NCI-H524 (cell line): ENCODE measurements around the gene ZNF469.

ENCODE experiments used
- DNase-seq, 2 experiments: peaks; one replicate each; lab custom pipeline; 2025; lab: John Stamatoyannopoulos, UW

Gene ZNF469

GRCh38 chr16:88377961-88378360 lies 4.8 kb upstream of the ZNF469 start:
- no peak for DNase-seq

- no peak for DNase-seq
Measured at GRCh38 chr16:88378401-88378800, 4.4 kb upstream of the ZNF469 start.

- DNase-seq = no peak
Measured at GRCh38 chr16:88378836-88379693, 3.7 kb upstream of the ZNF469 start.

DNA sequence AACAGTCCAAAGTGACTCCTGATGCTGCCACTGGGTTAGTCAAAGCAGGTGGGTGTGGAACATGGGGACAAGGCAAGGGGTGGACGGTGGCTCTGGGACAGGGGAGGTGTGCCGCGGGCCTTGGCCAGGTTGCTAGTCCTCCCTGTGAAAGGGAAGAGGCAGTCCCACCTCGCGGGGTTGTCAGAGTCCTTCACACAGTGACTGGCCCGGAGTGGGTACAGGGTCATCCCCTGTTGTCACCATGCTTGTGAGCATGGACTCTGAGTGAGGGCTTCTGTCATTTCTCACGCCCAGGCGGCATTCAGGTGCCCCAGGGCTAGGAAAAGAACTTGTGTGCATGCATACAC lies 3.1 kb upstream of the ZNF469 start:
- no peak for DNase-seq

DNA sequence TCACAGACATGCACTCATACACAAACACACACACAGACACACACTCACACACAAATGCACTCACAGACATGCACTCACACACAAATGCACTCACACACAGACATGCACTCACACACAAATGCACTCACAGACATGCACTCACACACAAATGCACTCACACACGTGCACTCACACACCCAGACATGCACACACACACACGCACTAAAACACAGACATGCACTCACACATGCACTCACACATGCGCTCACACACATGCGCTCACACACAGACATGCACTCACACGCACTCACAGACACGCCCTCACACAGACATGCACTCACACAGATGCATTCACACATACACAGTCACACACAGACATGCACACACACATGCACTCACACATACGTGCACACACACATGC lies 2.7 kb upstream of the ZNF469 start:
- no peak for DNase-seq

DNA sequence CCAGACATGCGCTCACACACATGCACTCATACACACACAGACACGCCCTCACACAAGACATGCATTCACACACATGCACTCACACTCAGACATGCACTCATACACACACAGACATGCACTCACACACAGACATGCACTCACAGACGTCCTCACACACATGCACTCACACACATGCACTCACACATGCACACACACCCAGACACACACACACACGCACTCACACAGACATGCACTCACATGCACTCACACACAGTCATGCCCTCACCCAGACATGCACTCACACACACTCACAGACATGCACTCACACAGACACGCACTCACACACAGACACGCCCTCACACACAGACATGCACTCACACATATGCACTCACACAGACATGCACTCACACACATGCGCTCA lies 2.1 kb upstream of the ZNF469 start:
- DNase-seq = no peak

DNA sequence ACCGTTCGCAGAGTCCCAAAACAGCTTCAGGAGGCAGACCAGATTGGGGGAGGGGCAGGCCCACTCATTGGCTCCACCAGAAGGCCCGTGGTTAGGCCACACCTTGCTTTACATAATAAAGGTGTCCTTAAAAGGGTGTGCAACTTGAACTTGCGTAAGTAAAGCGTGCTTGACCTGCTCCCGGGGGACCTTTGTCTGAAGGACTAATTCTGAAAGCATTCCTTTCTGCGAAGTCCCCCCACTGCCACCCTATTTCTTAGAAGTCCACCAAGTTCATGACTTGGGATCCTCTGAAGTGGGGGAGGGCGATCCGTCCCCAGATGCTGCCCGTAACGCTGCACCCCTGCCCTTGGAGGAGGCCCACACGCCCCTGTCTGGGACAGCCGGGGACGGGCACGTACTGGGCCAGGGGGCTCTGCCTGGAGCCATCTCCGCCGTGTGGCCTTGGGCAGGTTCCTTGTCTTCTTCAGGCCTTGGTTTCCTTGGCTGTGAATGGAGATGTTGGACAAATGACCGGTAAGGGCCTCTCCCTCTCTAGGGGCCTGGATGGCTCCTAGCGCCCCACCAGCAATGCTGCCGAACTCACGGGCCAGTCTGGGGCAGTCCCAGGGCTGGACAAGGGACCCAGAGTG lies 823 bp upstream of the ZNF469 start:
- DNase-seq = no peak

DNA sequence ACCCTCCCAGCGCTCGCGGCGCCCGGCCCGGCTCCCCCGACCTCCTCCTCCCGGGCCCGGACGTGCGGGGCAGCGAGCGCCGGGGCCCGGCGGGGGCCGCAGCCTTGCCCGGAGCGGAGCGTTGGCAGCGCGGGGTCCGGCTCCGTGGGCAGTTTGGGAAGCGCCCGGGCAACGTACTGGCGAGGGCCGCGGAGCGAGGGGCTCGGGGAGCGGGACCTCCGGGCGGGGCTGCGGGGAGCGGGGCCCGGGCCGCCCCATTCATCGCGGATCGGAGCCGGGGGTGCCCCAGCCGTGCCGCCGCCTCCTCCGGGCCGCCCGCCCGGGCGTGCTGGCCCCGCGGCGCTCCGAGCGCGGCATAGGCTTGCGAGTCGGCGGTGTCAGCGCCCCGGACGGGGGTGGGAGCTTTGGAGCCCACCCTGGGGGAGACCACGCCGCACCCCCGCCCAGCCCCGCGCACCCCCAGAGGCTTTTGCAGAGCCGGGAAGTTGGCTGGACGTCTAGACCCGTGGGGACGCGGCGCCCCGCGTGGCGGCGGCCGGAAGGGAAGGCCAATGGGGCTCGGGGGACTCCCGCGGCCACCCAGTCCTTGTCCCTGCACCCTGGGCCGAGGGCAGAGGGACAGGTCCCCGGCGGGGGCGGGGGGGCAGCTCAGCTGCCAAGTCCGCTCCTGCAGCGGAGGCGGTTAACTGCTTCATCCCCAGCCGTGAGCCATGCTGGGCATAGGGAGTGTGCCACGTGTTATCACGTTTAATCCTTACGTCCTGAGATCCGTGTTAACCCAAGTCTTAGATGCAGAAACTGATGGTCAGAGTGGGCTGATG lies 852 bp downstream of the ZNF469 start:
- no peak for DNase-seq

DNA sequence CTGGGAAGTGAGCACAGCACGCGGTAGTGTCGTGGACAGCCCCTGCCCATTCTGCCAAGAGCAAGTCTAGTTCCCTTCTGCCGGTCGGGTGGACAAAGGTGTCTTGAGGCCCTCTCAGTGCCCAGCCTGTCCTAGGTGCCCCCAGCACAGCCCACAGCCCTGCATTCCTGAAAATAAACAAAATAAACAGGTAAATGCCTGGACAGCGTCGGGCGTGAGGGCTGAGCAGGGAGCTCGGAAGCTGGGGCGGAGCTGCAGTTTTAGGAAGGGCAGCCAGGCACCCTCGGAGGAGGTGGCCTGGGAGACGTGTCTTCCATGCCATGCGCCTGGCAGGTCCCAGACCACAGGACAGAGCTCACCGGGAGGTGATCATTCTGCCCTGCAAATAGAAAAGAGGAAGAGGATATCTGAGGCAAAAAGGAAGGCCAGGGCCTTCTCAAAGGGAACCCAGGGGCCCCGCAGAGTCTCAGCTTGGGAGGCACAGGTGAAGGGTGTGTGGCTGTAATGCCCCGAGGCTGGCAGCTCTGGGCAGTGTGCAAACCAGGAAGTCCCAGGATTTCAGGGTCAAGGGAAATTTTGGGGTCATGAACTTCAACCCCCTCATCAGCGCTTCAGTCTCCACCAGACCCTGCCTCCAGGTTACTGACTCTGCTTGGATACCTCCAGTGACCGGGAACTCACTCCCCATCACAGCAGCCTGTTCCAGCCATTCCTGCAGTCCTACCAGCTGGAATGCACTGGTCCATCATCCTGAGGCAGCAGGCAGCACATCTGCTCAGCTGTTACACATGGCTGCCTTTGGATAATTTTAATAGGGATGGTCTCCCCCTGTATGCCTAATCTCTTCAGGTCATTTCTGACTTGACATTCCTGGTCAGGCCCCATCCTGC lies 1.7 kb downstream of the ZNF469 start:
- peak in 1 of 2 experiments; percentile 30 for DNase-seq

DNA sequence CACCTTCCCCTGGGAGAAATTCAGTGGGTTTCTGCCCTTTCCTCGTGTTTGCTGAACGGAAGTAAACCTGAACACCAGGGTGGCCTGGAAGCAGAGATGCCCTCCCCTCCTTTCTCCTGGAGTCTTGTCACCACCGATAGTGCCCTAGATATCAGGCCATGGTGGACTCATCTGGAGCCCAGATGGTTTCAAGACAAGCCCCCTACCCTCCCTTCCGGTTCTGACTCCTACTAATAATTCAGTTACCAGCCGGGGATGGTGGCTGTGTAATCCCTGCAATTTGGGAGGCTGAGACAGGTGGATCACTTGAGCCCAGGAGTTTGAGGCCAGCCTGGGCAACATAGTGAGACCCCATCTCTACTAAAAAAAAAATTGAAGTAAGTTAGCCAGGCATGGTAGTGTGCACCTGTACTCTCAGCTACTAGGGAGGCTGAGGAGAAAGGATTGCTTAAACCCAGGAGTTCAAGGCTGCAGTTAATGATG lies 2.4 kb downstream of the ZNF469 start:
- no peak for DNase-seq

GRCh38 chr16:88385831-88386815 lies 3.4 kb downstream of the ZNF469 start:
- DNase-seq = no peak

- no peak for DNase-seq
Measured at GRCh38 chr16:88387180-88387765, 4.5 kb downstream of the ZNF469 start.

GRCh38 chr16:88387941-88388627 lies 5.3 kb downstream of the ZNF469 start:
- no peak for DNase-seq

DNA sequence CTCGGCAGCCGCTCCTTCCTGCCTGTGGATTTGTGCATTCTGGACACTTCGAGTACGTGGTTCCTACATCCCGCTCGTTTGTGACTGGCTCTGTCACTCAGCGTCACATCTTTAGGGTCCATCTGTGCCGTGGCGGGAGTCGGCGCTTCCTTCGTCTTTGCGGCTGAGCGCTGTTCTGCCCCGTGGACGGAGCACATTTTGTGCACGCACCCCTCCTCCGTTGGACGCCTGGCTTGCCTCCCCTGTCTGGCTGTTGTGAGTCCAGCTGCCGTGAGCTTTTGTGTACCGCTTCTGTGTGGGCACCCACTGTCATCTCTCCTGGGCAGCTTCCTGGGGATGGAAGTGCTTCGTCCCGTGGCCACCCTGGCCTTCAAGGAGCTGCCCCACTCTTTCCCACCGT lies 6.4 kb downstream of the ZNF469 start:
- DNase-seq = no peak

DNA sequence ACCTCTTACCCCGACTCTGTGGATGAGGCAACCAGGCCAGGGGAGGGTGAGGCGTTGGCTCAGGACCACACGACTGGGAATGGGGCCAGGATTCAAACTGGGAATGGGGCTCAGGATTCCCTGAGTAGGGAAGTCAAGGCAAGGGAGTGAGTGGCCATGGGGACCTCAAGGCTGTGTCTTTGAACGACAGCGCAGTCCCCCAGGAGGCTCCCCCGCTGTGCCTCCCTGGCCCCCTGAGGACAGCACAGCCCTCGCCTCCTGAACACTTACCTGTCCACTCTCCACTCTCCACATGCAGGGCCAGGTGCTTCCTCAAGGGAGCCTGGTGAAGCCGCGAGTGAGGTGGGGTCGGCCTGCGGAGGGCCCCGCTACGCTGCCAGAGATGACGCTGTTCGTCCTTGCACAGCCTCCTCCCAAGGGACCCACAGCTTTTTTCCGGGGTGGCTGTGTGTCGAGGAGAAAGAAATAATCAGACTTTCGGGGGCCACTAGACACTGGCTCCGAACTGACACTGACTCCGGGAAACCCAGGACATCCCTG lies 6.9 kb downstream of the ZNF469 start:
- DNase-seq = no peak

- no peak for DNase-seq
Measured at GRCh38 chr16:88390265-88390664, 7.5 kb downstream of the ZNF469 start.

DNA sequence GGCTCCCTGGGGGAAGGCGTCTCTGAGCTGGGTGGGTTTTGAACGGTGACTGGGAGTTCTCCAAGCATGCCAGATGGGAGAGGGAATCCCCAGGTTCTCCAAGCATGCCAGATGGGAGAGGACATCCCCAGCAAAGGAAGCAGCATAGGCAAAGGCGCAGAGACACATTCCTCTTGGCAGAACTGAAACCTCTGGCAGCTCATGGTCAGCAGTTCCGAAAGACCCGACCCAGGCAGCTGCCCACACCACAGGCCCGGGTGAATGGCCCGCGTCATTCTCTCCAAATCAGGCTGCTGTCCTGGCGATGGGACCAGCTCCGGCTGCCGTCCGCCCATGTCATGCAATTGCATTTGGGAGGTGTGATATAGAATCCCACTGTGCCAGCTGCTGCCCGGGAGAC lies 8.0 kb downstream of the ZNF469 start:
- DNase-seq = peak; percentile 59 to 82

- DNase-seq = no peak
Measured at GRCh38 chr16:88391144-88391850, 8.5 kb downstream of the ZNF469 start.
